SK-N-SH treated with all-trans-retinoic acid at 6 μM for 48 hours (cell line): ENCODE data around the gene RER1.

Experiments used
- ATAC-seq: fragments of 200-7000 bp; cut with Tn5 transposase; 3 replicates; pipeline ENCODE4 v1.9.1; 2020; ENCODE audit warnings: mild to moderate bottlenecking, moderate library complexity
- ARNTL ChIP-seq: fragments of 450-650 bp; formaldehyde crosslinking; IDR thresholded peaks from 2 replicates; pipeline ENCODE4 v1.5.0; 2020; ENCODE audit warnings: low read depth, mild to moderate bottlenecking, moderate library complexity, borderline replicate concordance
- BACH2 ChIP-seq: fragments of 250-450 bp; sonication (Bioruptor Pico); IDR thresholded peaks from 2 replicates; pipeline ENCODE4 v1.9.0; 2021; ENCODE audit warnings: mild to moderate bottlenecking, borderline replicate concordance
- CSDC2 ChIP-seq: fragments of 250-450 bp; sonication (Bioruptor Pico); IDR thresholded peaks from 2 replicates; pipeline ENCODE4 v1.5.0; 2020; ENCODE audit warnings: mild to moderate bottlenecking, moderate library complexity
- CSRNP3 ChIP-seq: fragments of 250-450 bp; sonication (Bioruptor Pico); IDR thresholded peaks from 2 replicates; pipeline ENCODE4 v1.5.1; 2021; ENCODE audit warnings: mild to moderate bottlenecking, moderate library complexity
- ESRRG ChIP-seq: fragments of 250-450 bp; sonication (Bioruptor Pico); IDR thresholded peaks from 2 replicates; pipeline ENCODE4 v1.6.1; 2021; ENCODE audit warnings: mild to moderate bottlenecking
- GLIS3 ChIP-seq: fragments of 250-450 bp; sonication (Bioruptor Pico); IDR thresholded peaks from 2 replicates; pipeline ENCODE4 v1.5.0; 2020; ENCODE audit warnings: mild to moderate bottlenecking, moderate library complexity
- ISL1 ChIP-seq: fragments of 250-450 bp; sonication (Bioruptor Pico); IDR thresholded peaks from 2 replicates; pipeline ENCODE4 v2.1.2; 2022; ENCODE audit warnings: mild to moderate bottlenecking, moderate library complexity
- OSR1 ChIP-seq: fragments of 250-450 bp; sonication (Bioruptor Pico); IDR thresholded peaks from 2 replicates; pipeline ENCODE4 v1.8.0; 2022; ENCODE audit warnings: moderate library complexity, mild to moderate bottlenecking, inconsistent platforms
- RARB ChIP-seq: fragments of 250-450 bp; sonication (Bioruptor Pico); IDR thresholded peaks from 2 replicates; pipeline ENCODE4 v1.8.0; 2021; ENCODE audit warnings: mild to moderate bottlenecking, moderate library complexity
- SNAI2 ChIP-seq: fragments of 250-450 bp; sonication (Bioruptor Pico); IDR thresholded peaks from 2 replicates; pipeline ENCODE4 v1.5.0; 2020; ENCODE audit warnings: mild to moderate bottlenecking, moderate library complexity
- TCF4 ChIP-seq: fragments of 250-450 bp; sonication (Bioruptor Pico); IDR thresholded peaks from 2 replicates; pipeline ENCODE4 v1.8.0; 2021; ENCODE audit warnings: mild to moderate bottlenecking, moderate library complexity, borderline replicate concordance
- TOX ChIP-seq: fragments of 250-450 bp; sonication (Bioruptor Pico); IDR thresholded peaks from 2 replicates; pipeline ENCODE4 v1.8.0; 2021; ENCODE audit warnings: mild to moderate bottlenecking, moderate library complexity, borderline replicate concordance
- ZC3H10 ChIP-seq: fragments of 250-450 bp; sonication (Bioruptor Pico); IDR thresholded peaks from 2 replicates; pipeline ENCODE4 v1.5.1; 2021; ENCODE audit warnings: mild to moderate bottlenecking, moderate library complexity
- ZFP3 ChIP-seq: fragments of 250-450 bp; sonication (Bioruptor Pico); IDR thresholded peaks from 2 replicates; pipeline ENCODE4 v1.5.0; 2020; ENCODE audit warnings: mild to moderate bottlenecking, moderate library complexity
- ZFP30 ChIP-seq: fragments of 450-650 bp; formaldehyde crosslinking; IDR thresholded peaks from 2 replicates; pipeline ENCODE4 v1.5.0; 2022; ENCODE audit warnings: mild to moderate bottlenecking, moderate library complexity
- ZNF565 ChIP-seq: fragments of 450-650 bp; formaldehyde crosslinking; conservative IDR thresholded peaks from 2 replicates; pipeline ENCODE4 v1.5.0; 2020; ENCODE audit warnings: low read depth, mild to moderate bottlenecking, moderate library complexity
- ZNF70 ChIP-seq: fragments of 450-650 bp; formaldehyde crosslinking; IDR thresholded peaks from 2 replicates; pipeline ENCODE4 v1.5.0; 2020; ENCODE audit warnings: mild to moderate bottlenecking, moderate library complexity
- ZNF8 ChIP-seq: fragments of 450-650 bp; formaldehyde crosslinking; IDR thresholded peaks from 2 replicates; pipeline ENCODE4 v1.5.0; 2020; ENCODE audit warnings: mild to moderate bottlenecking, moderate library complexity
- TF ChIP-seq, protein P1 (sequence below): fragments of 250-450 bp; sonication (Bioruptor Pico); IDR thresholded peaks from 2 replicates; pipeline ENCODE4 v1.5.1; 2020; ENCODE audit warnings: low read depth, mild to moderate bottlenecking, moderate library complexity
- TF ChIP-seq, protein P2 (sequence below): fragments of 250-450 bp; sonication (Bioruptor Pico); IDR thresholded peaks from 2 replicates; pipeline ENCODE4 v1.5.0; 2020; ENCODE audit warnings: mild to moderate bottlenecking, moderate library complexity
- TF ChIP-seq, protein P3 (sequence below): fragments of 250-450 bp; sonication (Bioruptor Pico); IDR thresholded peaks from 2 replicates; pipeline ENCODE4 v1.8.0; 2021; ENCODE audit warnings: low read depth, mild to moderate bottlenecking, moderate library complexity, borderline replicate concordance

The RER1 gene

GRCh38 chr1:2415337-2415736 lies 23.7 kb downstream of the RER1 start:
- no peak for TF ChIP-seq ESRRG (CRISPR knock-in tag)
- TF ChIP-seq ZNF70: no peak
- no peak for TF ChIP-seq SNAI2 (CRISPR knock-in tag)
- no peak for TF ChIP-seq ZFP3 (CRISPR knock-in tag)
- TF ChIP-seq TCF4: no peak
- no peak for TF ChIP-seq ISL1
- TF ChIP-seq ZC3H10 (CRISPR knock-in tag): no peak
- TF ChIP-seq ZNF8: no peak
- ATAC-seq: no peak

- no peak for TF ChIP-seq OSR1
- TF ChIP-seq ESRRG (CRISPR knock-in tag): no peak
- TF ChIP-seq TCF4: no peak
- no peak for TF ChIP-seq SNAI2 (CRISPR knock-in tag)
- no peak for TF ChIP-seq RARB (CRISPR knock-in tag)
- no peak for TF ChIP-seq ISL1
- TF ChIP-seq BACH2 (CRISPR knock-in tag): no peak
- TF ChIP-seq ZFP3 (CRISPR knock-in tag): no peak
- TF ChIP-seq, protein P1, sequence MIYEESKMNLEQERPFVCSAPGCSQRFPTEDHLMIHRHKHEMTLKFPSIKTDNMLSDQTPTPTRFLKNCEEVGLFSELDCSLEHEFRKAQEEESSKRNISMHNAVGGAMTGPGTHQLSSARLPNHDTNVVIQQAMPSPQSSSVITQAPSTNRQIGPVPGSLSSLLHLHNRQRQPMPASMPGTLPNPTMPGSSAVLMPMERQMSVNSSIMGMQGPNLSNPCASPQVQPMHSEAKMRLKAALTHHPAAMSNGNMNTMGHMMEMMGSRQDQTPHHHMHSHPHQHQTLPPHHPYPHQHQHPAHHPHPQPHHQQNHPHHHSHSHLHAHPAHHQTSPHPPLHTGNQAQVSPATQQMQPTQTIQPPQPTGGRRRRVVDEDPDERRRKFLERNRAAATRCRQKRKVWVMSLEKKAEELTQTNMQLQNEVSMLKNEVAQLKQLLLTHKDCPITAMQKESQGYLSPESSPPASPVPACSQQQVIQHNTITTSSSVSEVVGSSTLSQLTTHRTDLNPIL (CRISPR knock-in tag): no peak
- TF ChIP-seq ZNF565 (CRISPR knock-in tag): no peak
- no peak for ATAC-seq
These were observed 24.2 kb downstream of the RER1 start for GRCh38 chr1:2415801-2416208.

GRCh38 chr1:2416403-2416802 lies 24.8 kb downstream of the RER1 start:
- TF ChIP-seq RARB (CRISPR knock-in tag): no peak
- no peak for TF ChIP-seq ZFP3 (CRISPR knock-in tag)
- TF ChIP-seq ISL1: no peak
- no peak for TF ChIP-seq BACH2 (CRISPR knock-in tag)
- no peak for TF ChIP-seq CSDC2
- TF ChIP-seq, protein P2, sequence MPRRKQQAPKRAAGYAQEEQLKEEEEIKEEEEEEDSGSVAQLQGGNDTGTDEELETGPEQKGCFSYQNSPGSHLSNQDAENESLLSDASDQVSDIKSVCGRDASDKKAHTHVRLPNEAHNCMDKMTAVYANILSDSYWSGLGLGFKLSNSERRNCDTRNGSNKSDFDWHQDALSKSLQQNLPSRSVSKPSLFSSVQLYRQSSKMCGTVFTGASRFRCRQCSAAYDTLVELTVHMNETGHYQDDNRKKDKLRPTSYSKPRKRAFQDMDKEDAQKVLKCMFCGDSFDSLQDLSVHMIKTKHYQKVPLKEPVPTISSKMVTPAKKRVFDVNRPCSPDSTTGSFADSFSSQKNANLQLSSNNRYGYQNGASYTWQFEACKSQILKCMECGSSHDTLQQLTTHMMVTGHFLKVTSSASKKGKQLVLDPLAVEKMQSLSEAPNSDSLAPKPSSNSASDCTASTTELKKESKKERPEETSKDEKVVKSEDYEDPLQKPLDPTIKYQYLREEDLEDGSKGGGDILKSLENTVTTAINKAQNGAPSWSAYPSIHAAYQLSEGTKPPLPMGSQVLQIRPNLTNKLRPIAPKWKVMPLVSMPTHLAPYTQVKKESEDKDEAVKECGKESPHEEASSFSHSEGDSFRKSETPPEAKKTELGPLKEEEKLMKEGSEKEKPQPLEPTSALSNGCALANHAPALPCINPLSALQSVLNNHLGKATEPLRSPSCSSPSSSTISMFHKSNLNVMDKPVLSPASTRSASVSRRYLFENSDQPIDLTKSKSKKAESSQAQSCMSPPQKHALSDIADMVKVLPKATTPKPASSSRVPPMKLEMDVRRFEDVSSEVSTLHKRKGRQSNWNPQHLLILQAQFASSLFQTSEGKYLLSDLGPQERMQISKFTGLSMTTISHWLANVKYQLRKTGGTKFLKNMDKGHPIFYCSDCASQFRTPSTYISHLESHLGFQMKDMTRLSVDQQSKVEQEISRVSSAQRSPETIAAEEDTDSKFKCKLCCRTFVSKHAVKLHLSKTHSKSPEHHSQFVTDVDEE (CRISPR knock-in tag): no peak
- TF ChIP-seq, all 23 proteins: peak for 0
- ATAC-seq: no peak

DNA sequence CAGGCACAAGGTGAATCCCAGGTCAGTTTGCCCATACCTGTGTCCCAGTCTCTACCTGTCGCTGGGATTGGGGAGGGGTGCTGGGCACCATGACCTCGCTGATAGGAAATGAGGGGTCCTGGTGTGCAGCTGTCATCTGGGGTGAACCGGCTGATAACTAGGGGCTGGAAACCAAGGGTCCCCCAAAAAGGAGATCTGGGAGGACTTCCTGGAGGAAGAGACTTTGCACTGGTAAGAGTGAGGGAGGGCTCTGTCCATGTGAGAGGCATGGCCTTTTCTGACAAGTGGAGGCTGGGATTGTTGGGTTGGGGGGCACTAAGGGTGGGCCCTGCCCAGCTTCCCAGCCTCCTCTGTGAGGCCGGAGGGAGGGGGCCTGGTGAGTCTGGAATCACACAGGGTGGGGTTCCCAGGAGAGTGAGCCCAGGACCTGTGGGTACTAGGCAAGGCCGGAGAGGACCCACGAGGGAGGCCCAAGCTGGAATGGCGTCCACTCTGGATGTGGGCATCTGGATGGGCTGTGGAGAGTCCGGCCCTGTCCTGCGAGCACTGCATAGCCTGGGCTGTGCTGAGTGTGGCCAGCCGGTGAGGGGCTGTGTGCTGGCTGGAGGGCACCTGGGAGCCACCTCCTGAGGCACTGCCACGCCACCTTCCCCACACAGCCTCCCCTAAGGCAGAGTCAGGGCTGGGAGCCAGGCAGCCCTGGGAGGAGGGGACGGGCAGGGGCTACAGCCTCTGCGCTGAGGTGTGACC lies 25.6 kb downstream of the RER1 start:
- TF ChIP-seq TCF4 (no peak), GLIS3 (CRISPR knock-in tag) (no peak), ARNTL (CRISPR knock-in tag) (no peak), CSRNP3 (no peak), ZFP30 (no peak), TOX (CRISPR knock-in tag) (no peak), OSR1 (no peak), ZNF70 (no peak), SNAI2 (CRISPR knock-in tag) (no peak), ZNF8 (no peak), RARB (CRISPR knock-in tag) (no peak), ZFP3 (CRISPR knock-in tag) (no peak), BACH2 (CRISPR knock-in tag) (no peak)
- TF ChIP-seq, protein P3, sequence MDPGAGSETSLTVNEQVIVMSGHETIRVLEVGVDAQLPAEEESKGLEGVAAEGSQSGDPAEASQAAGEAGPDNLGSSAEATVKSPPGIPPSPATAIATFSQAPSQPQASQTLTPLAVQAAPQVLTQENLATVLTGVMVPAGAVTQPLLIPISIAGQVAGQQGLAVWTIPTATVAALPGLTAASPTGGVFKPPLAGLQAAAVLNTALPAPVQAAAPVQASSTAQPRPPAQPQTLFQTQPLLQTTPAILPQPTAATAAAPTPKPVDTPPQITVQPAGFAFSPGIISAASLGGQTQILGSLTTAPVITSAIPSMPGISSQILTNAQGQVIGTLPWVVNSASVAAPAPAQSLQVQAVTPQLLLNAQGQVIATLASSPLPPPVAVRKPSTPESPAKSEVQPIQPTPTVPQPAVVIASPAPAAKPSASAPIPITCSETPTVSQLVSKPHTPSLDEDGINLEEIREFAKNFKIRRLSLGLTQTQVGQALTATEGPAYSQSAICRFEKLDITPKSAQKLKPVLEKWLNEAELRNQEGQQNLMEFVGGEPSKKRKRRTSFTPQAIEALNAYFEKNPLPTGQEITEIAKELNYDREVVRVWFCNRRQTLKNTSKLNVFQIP (CRISPR knock-in tag): no peak
- TF ChIP-seq, protein P2 (CRISPR knock-in tag): no peak
- ATAC-seq: no peak
